Measurements from ENCODE around the gene SEC22A.

Gene SEC22A

GRCh38 chr3:123154020-123154985, 47.4 kb upstream of the SEC22A start:
- Histone ChIP-seq H3K9ac (ENCODE audit: low read length) (no peak overlapping the region), H3K27ac (ENCODE audit: low read depth, low read length, poor library complexity, severe bottlenecking) (no peak overlapping the region), H3K9me2 (ENCODE audit: low read depth, low read length) (no peaks in the 10 kb centered on the region), H4K20me1 (ENCODE audit: insufficient read depth, low read length) (no peaks in the 10 kb centered on the region), H3F3A (ENCODE audit: insufficient read depth, low read length) (no peaks in the 10 kb centered on the region), H2AFZ (ENCODE audit: low read length) (no peak overlapping the region), H3K9me3 (ENCODE audit: low read length) (no peaks in the 10 kb centered on the region), H3K27me3 (ENCODE audit: insufficient read depth, low read length) (no peaks in the 10 kb centered on the region), H3K79me2 (ENCODE audit: insufficient read depth, low read length) (no peaks in the 10 kb centered on the region), H3K4me3 (ENCODE audit: low read depth, low read length, poor library complexity, severe bottlenecking) (no peak overlapping the region), H3K4me2 (ENCODE audit: low read length) (no peak overlapping the region), H3K36me3 (ENCODE audit: insufficient read depth, low read length) (peaks cover 17% of the 10 kb centered on the region; the same call in 1 of the 2 replicates), H3K4me1 (ENCODE audit: insufficient read depth, low read length, severe bottlenecking) (peaks cover 8% of the 10 kb centered on the region)
- no peak for TF ChIP-seq EZH2 (IDR thresholded peaks at IDR 0.05; ENCODE audit: borderline replicate concordance, low read length)

GRCh38 chr3:123155471-123156011, 46.2 kb upstream of the SEC22A start:
- H3K4me3 ChIP-seq (ENCODE audit: low read depth, low read length, poor library complexity, severe bottlenecking) = no peak overlapping the region
- H3K36me3 ChIP-seq (ENCODE audit: insufficient read depth, low read length) = peaks cover 18% of the 10 kb centered on the region; the same call in 1 of the 2 replicates
- no peaks in the 10 kb centered on the region for H3F3A ChIP-seq (ENCODE audit: insufficient read depth, low read length)
- H3K9me3 ChIP-seq (ENCODE audit: low read length) = no peaks in the 10 kb centered on the region
- H3K27me3 ChIP-seq (ENCODE audit: insufficient read depth, low read length) = no peaks in the 10 kb centered on the region
- no peaks in the 10 kb centered on the region for H3K9me2 ChIP-seq (ENCODE audit: low read depth, low read length)
- H4K20me1 ChIP-seq (ENCODE audit: insufficient read depth, low read length) = no peaks in the 10 kb centered on the region
- H3K4me1 ChIP-seq (ENCODE audit: insufficient read depth, low read length, severe bottlenecking) = peaks cover 8% of the 10 kb centered on the region
- H3K27ac ChIP-seq (ENCODE audit: low read depth, low read length, poor library complexity, severe bottlenecking) = no peak overlapping the region
- H3K4me2 ChIP-seq (ENCODE audit: low read length) = no peak overlapping the region
- no peak overlapping the region for H3K9ac ChIP-seq (ENCODE audit: low read length)
- no peak overlapping the region for H2AFZ ChIP-seq (ENCODE audit: low read length)
- no peaks in the 10 kb centered on the region for H3K79me2 ChIP-seq (ENCODE audit: insufficient read depth, low read length)
- TF ChIP-seq CTCF (IDR thresholded peaks at IDR 0.05; ENCODE audit: low read length) (no peak), EZH2 (IDR thresholded peaks at IDR 0.05; ENCODE audit: borderline replicate concordance, low read length) (no peak)

DNA sequence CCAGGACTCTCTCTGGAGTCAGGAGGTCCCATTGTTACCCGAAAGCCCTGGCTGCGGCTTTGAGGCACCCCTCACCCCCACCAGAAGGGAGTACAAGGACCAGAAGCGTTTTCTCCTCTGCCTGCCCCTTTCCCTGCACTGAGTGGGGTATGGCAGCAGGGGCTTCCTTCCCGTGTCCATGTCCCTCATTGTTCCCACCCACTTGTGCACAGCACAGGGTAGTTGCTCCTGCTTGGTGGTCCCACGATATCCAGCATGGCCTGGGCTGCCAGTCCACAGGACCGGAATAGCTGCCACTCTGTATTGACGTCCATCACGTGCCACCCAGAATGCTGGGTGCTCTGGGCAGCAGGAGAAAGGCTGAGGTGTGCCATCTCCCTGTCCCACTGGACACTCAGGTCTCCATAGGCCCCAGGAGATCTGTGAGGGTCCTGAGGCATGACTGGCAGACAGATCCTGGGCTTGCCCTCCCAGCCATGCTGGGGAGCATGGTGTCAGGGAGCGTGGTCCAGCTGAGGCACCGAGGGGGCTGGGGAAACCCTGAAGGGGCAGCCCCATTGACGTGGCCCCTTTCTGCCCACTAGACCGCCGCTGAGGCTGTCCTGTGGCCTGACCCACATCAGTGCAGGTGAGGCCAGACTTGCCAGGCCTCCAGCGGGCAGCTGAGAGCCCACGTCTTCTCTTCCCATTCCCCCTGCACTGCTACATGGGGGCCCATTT, 45.3 kb upstream of the SEC22A start:
- Histone ChIP-seq H3K9me3 (ENCODE audit: low read length) (no peaks in the 10 kb centered on the region), H3K9me2 (ENCODE audit: low read depth, low read length) (no peaks in the 10 kb centered on the region), H3K27me3 (ENCODE audit: insufficient read depth, low read length) (no peaks in the 10 kb centered on the region), H3K9ac (ENCODE audit: low read length) (no peak overlapping the region), H3K36me3 (ENCODE audit: insufficient read depth, low read length) (peaks cover 11% of the 10 kb centered on the region; the same call in 1 of the 2 replicates), H3K4me3 (ENCODE audit: low read depth, low read length, poor library complexity, severe bottlenecking) (no peak overlapping the region), H2AFZ (ENCODE audit: low read length) (no peak overlapping the region), H3K4me2 (ENCODE audit: low read length) (no peak overlapping the region), H3F3A (ENCODE audit: insufficient read depth, low read length) (no peaks in the 10 kb centered on the region), H3K79me2 (ENCODE audit: insufficient read depth, low read length) (no peaks in the 10 kb centered on the region), H4K20me1 (ENCODE audit: insufficient read depth, low read length) (no peaks in the 10 kb centered on the region), H3K27ac (ENCODE audit: low read depth, low read length, poor library complexity, severe bottlenecking) (no peak overlapping the region), H3K4me1 (ENCODE audit: insufficient read depth, low read length, severe bottlenecking) (peaks cover 8% of the 10 kb centered on the region)
- TF ChIP-seq EZH2 (IDR thresholded peaks at IDR 0.05; ENCODE audit: borderline replicate concordance, low read length) (no peak), CTCF (IDR thresholded peaks at IDR 0.05; ENCODE audit: low read length) (no peak)
